Measurements from ENCODE around the gene LRFN2. TPM values are rescaled to one million over a fixed set of nuclear protein-coding genes. Genes with fewer than 3 reads are reported as not detected.

The LRFN2 gene
- total RNA-seq, 1 experiment from 2014 or later = not detected

- Histone ChIP-seq H3K36me3 (ENCODE audit: insufficient read depth, low read length) (no peaks in the 10 kb centered on the region), H4K20me1 (ENCODE audit: insufficient read depth, low read depth, low read length) (no peaks in the 10 kb centered on the region), H3K9me2 (replicated peaks; ENCODE audit: insufficient read depth, low read length) (no peaks in the 10 kb centered on the region), H3K4me1 (ENCODE audit: low read length) (no peaks in the 10 kb centered on the region), H3K27me3 (ENCODE audit: low read length) (no peaks in the 10 kb centered on the region), H3K79me2 (ENCODE audit: low read length) (no peaks in the 10 kb centered on the region), H3K4me2 (ENCODE audit: low read depth, low read length, poor library complexity, severe bottlenecking) (no peak overlapping the region), H3K27ac (ENCODE audit: low read length) (no peak overlapping the region), H2AFZ (ENCODE audit: low read length) (no peak overlapping the region), H3K9me3 (ENCODE audit: low read length) (no peaks in the 10 kb centered on the region), H3K9ac (ENCODE audit: low read length) (no peak overlapping the region), H3K4me3 (ENCODE audit: low read length) (no peak overlapping the region)
- no peak for DNase-seq
Observed at GRCh38 chr6:40476673-40477072, 110.5 kb downstream of the LRFN2 start.

- Histone ChIP-seq H2AFZ (ENCODE audit: low read length) (no peak overlapping the region), H3K9ac (ENCODE audit: low read length) (no peak overlapping the region), H3K9me3 (ENCODE audit: low read length) (no peaks in the 10 kb centered on the region), H3K27ac (ENCODE audit: low read length) (no peak overlapping the region), H4K20me1 (ENCODE audit: insufficient read depth, low read depth, low read length) (no peaks in the 10 kb centered on the region), H3K4me3 (ENCODE audit: low read length) (no peak overlapping the region), H3K4me1 (ENCODE audit: low read length) (no peaks in the 10 kb centered on the region), H3K36me3 (ENCODE audit: insufficient read depth, low read length) (no peaks in the 10 kb centered on the region), H3K79me2 (ENCODE audit: low read length) (no peaks in the 10 kb centered on the region), H3K9me2 (replicated peaks; ENCODE audit: insufficient read depth, low read length) (no peaks in the 10 kb centered on the region), H3K27me3 (ENCODE audit: low read length) (no peaks in the 10 kb centered on the region), H3K4me2 (ENCODE audit: low read depth, low read length, poor library complexity, severe bottlenecking) (no peak overlapping the region)
- peak; percentile 56 for DNase-seq
Observed at GRCh38 chr6:40474937-40475336, 112.2 kb downstream of the LRFN2 start.

GRCh38 chr6:40473026-40473425 is 114.1 kb downstream of the LRFN2 start:
- DNase-seq = no peak
- Histone ChIP-seq H2AFZ (ENCODE audit: low read length) (no peak overlapping the region), H4K20me1 (ENCODE audit: insufficient read depth, low read depth, low read length) (no peaks in the 10 kb centered on the region), H3K79me2 (ENCODE audit: low read length) (no peaks in the 10 kb centered on the region), H3K27ac (ENCODE audit: low read length) (no peak overlapping the region), H3K27me3 (ENCODE audit: low read length) (no peaks in the 10 kb centered on the region), H3K9ac (ENCODE audit: low read length) (no peak overlapping the region), H3K9me2 (replicated peaks; ENCODE audit: insufficient read depth, low read length) (no peaks in the 10 kb centered on the region), H3K4me1 (ENCODE audit: low read length) (no peaks in the 10 kb centered on the region), H3K4me2 (ENCODE audit: low read depth, low read length, poor library complexity, severe bottlenecking) (no peak overlapping the region), H3K4me3 (ENCODE audit: low read length) (no peak overlapping the region), H3K36me3 (ENCODE audit: insufficient read depth, low read length) (no peaks in the 10 kb centered on the region), H3K9me3 (ENCODE audit: low read length) (no peaks in the 10 kb centered on the region)

GRCh38 chr6:40472353-40472752 is 114.8 kb downstream of the LRFN2 start:
- Histone ChIP-seq H3K9me3 (ENCODE audit: low read length) (no peaks in the 10 kb centered on the region), H4K20me1 (ENCODE audit: insufficient read depth, low read depth, low read length) (no peaks in the 10 kb centered on the region), H3K79me2 (ENCODE audit: low read length) (no peaks in the 10 kb centered on the region), H3K4me1 (ENCODE audit: low read length) (no peaks in the 10 kb centered on the region), H3K36me3 (ENCODE audit: insufficient read depth, low read length) (no peaks in the 10 kb centered on the region), H3K27ac (ENCODE audit: low read length) (no peak overlapping the region), H3K4me2 (ENCODE audit: low read depth, low read length, poor library complexity, severe bottlenecking) (no peak overlapping the region), H3K9ac (ENCODE audit: low read length) (no peak overlapping the region), H3K9me2 (replicated peaks; ENCODE audit: insufficient read depth, low read length) (no peaks in the 10 kb centered on the region), H2AFZ (ENCODE audit: low read length) (no peak overlapping the region), H3K4me3 (ENCODE audit: low read length) (no peak overlapping the region), H3K27me3 (ENCODE audit: low read length) (no peaks in the 10 kb centered on the region)
- DNase-seq = no peak

GRCh38 chr6:40471243-40471642 is 115.9 kb downstream of the LRFN2 start:
- Histone ChIP-seq H3K4me3 (ENCODE audit: low read length) (no peak overlapping the region), H3K9me3 (ENCODE audit: low read length) (no peaks in the 10 kb centered on the region), H3K27me3 (ENCODE audit: low read length) (no peaks in the 10 kb centered on the region), H4K20me1 (ENCODE audit: insufficient read depth, low read depth, low read length) (no peaks in the 10 kb centered on the region), H3K4me1 (ENCODE audit: low read length) (no peaks in the 10 kb centered on the region), H3K9ac (ENCODE audit: low read length) (no peak overlapping the region), H3K79me2 (ENCODE audit: low read length) (no peaks in the 10 kb centered on the region), H3K4me2 (ENCODE audit: low read depth, low read length, poor library complexity, severe bottlenecking) (no peak overlapping the region), H3K27ac (ENCODE audit: low read length) (no peak overlapping the region), H2AFZ (ENCODE audit: low read length) (no peak overlapping the region), H3K9me2 (replicated peaks; ENCODE audit: insufficient read depth, low read length) (no peaks in the 10 kb centered on the region), H3K36me3 (ENCODE audit: insufficient read depth, low read length) (no peaks in the 10 kb centered on the region)
- DNase-seq = no peak

- Histone ChIP-seq H3K27ac (ENCODE audit: low read length) (no peak overlapping the region), H3K79me2 (ENCODE audit: low read length) (no peaks in the 10 kb centered on the region), H3K4me3 (ENCODE audit: low read length) (no peak overlapping the region), H4K20me1 (ENCODE audit: insufficient read depth, low read depth, low read length) (no peaks in the 10 kb centered on the region), H2AFZ (ENCODE audit: low read length) (no peak overlapping the region), H3K36me3 (ENCODE audit: insufficient read depth, low read length) (no peaks in the 10 kb centered on the region), H3K4me1 (ENCODE audit: low read length) (no peaks in the 10 kb centered on the region), H3K9me3 (ENCODE audit: low read length) (no peaks in the 10 kb centered on the region), H3K27me3 (ENCODE audit: low read length) (no peaks in the 10 kb centered on the region), H3K9me2 (replicated peaks; ENCODE audit: insufficient read depth, low read length) (no peaks in the 10 kb centered on the region), H3K9ac (ENCODE audit: low read length) (no peak overlapping the region), H3K4me2 (ENCODE audit: low read depth, low read length, poor library complexity, severe bottlenecking) (no peak overlapping the region)
- no peak for DNase-seq
Observed at GRCh38 chr6:40469323-40469722, 117.8 kb downstream of the LRFN2 start.

- Histone ChIP-seq H3K4me1 (ENCODE audit: low read length) (no peaks in the 10 kb centered on the region), H3K4me3 (ENCODE audit: low read length) (no peak overlapping the region), H3K9ac (ENCODE audit: low read length) (no peak overlapping the region), H2AFZ (ENCODE audit: low read length) (no peak overlapping the region), H3K79me2 (ENCODE audit: low read length) (no peaks in the 10 kb centered on the region), H3K9me2 (replicated peaks; ENCODE audit: insufficient read depth, low read length) (no peaks in the 10 kb centered on the region), H3K27me3 (ENCODE audit: low read length) (no peaks in the 10 kb centered on the region), H3K36me3 (ENCODE audit: insufficient read depth, low read length) (no peaks in the 10 kb centered on the region), H3K27ac (ENCODE audit: low read length) (no peak overlapping the region), H4K20me1 (ENCODE audit: insufficient read depth, low read depth, low read length) (no peaks in the 10 kb centered on the region), H3K9me3 (ENCODE audit: low read length) (no peaks in the 10 kb centered on the region), H3K4me2 (ENCODE audit: low read depth, low read length, poor library complexity, severe bottlenecking) (no peak overlapping the region)
- no peak for DNase-seq
Observed at GRCh38 chr6:40466986-40467539, 120.1 kb downstream of the LRFN2 start.

GRCh38 chr6:40461643-40462042 is 125.5 kb downstream of the LRFN2 start:
- Histone ChIP-seq H3K9me2 (replicated peaks; ENCODE audit: insufficient read depth, low read length) (no peaks in the 10 kb centered on the region), H3K9ac (ENCODE audit: low read length) (no peak overlapping the region), H3K36me3 (ENCODE audit: insufficient read depth, low read length) (no peaks in the 10 kb centered on the region), H3K27me3 (ENCODE audit: low read length) (no peaks in the 10 kb centered on the region), H3K9me3 (ENCODE audit: low read length) (no peaks in the 10 kb centered on the region), H3K4me1 (ENCODE audit: low read length) (no peaks in the 10 kb centered on the region), H3K4me3 (ENCODE audit: low read length) (no peak overlapping the region), H3K79me2 (ENCODE audit: low read length) (no peaks in the 10 kb centered on the region), H3K4me2 (ENCODE audit: low read depth, low read length, poor library complexity, severe bottlenecking) (no peak overlapping the region), H4K20me1 (ENCODE audit: insufficient read depth, low read depth, low read length) (no peaks in the 10 kb centered on the region), H2AFZ (ENCODE audit: low read length) (no peak overlapping the region), H3K27ac (ENCODE audit: low read length) (no peak overlapping the region)
- DNase-seq = no peak

GRCh38 chr6:40460380-40460779 is 126.8 kb downstream of the LRFN2 start:
- no peaks in the 10 kb centered on the region for H3K36me3 ChIP-seq (ENCODE audit: insufficient read depth, low read length)
- no peak overlapping the region for H3K9ac ChIP-seq (ENCODE audit: low read length)
- no peaks in the 10 kb centered on the region for H3K27me3 ChIP-seq (ENCODE audit: low read length)
- no peaks in the 10 kb centered on the region for H3K9me3 ChIP-seq (ENCODE audit: low read length)
- H2AFZ ChIP-seq (ENCODE audit: low read length) = no peak overlapping the region
- H3K27ac ChIP-seq (ENCODE audit: low read length) = no peak overlapping the region
- no peaks in the 10 kb centered on the region for H3K9me2 ChIP-seq (replicated peaks; ENCODE audit: insufficient read depth, low read length)
- no peaks in the 10 kb centered on the region for H3K4me1 ChIP-seq (ENCODE audit: low read length)
- H3K4me2 ChIP-seq (ENCODE audit: low read depth, low read length, poor library complexity, severe bottlenecking) = no peak overlapping the region
- no peak overlapping the region for H3K4me3 ChIP-seq (ENCODE audit: low read length)
- no peak for DNase-seq
- H3K79me2 ChIP-seq (ENCODE audit: low read length) = no peaks in the 10 kb centered on the region
- no peaks in the 10 kb centered on the region for H4K20me1 ChIP-seq (ENCODE audit: insufficient read depth, low read depth, low read length)

Data from Karpas-422 (cell line).